GM20000 (cell line): Measurements from ENCODE around the gene TSHZ2.

Experiments
- DNase-seq: peaks from one replicate; pipeline ENCODE4 v3.0.0; 2012; ENCODE audit warnings: low spot score
- CTCF ChIP-seq: IDR thresholded peaks from 2 replicates; pipeline ENCODE4 v1.5.1; 2012; ENCODE audit warnings: mild to moderate bottlenecking, control low read depth; ENCODE audit errors: extremely low read depth, missing control alignments

TSHZ2 gene

GRCh38 chr20:53399083-53399482, 426.9 kb downstream of the TSHZ2 start:
- DNase-seq, result no peak
- no peak for TF ChIP-seq CTCF

- no peak for DNase-seq
These were observed 427.6 kb downstream of the TSHZ2 start for GRCh38 chr20:53399592-53400335.

GRCh38 chr20:53402233-53403005, 430.3 kb downstream of the TSHZ2 start:
- TF ChIP-seq CTCF, result no peak

More at GRCh38 chr20:53399592-53400335, 427.6 kb downstream of the TSHZ2 start:
- no peak for TF ChIP-seq CTCF

GRCh38 chr20:53403029-53403428, 430.9 kb downstream of the TSHZ2 start:
- TF ChIP-seq CTCF, result no peak
- DNase-seq, result no peak

More at GRCh38 chr20:53402233-53403005, 430.3 kb downstream of the TSHZ2 start:
- DNase-seq, result no peak

- TF ChIP-seq CTCF, result no peak
- DNase-seq, result no peak
These were observed 433.0 kb downstream of the TSHZ2 start for GRCh38 chr20:53405139-53405538.

- DNase-seq, result no peak
- no peak for TF ChIP-seq CTCF
These were observed 434.4 kb downstream of the TSHZ2 start for GRCh38 chr20:53406580-53406979.

- TF ChIP-seq CTCF, result no peak
These were observed 436.7 kb downstream of the TSHZ2 start for GRCh38 chr20:53408691-53409446.

More at GRCh38 chr20:53408691-53409446, 436.7 kb downstream of the TSHZ2 start:
- no peak for DNase-seq
